Measurements from ENCODE around the gene CLASP1.
A peak's percentile ranks its signal among the peaks of the same experiment; 100 is the strongest.
"Not testable (repeated sequence)": the region's sequence is repeated elsewhere in the genome, so short reads cannot be mapped to it uniquely, and the experiment has no call there.

The CLASP1 gene

GRCh38 chr2:121647396-121647795 is 1.9 kb downstream of the CLASP1 start:
- TF ChIP-seq CTCF (IDR thresholded peaks at IDR 0.05; ENCODE audit: low read depth, low read length) (no peak), EZH2phosphoT487 (IDR thresholded peaks at IDR 0.05; ENCODE audit: low read depth) (no peak)
- Histone ChIP-seq H3K9ac (ENCODE audit: low read length) (peak overlapping the region; percentile 99; the same call in 1 of the 2 replicates), H3K4me1 (ENCODE audit: low read length) (peaks cover 13% of the 10 kb centered on the region), H4K20me1 (ENCODE audit: insufficient read depth, low read length) (peaks cover 31% of the 10 kb centered on the region; the same call in 1 of the 2 replicates), H3K36me3 (replicated peaks; ENCODE audit: low read depth, low read length) (peaks cover 2% of the 10 kb centered on the region), H3K9me3 (ENCODE audit: insufficient read depth, low read length) (no peaks in the 10 kb centered on the region), H3K79me2 (ENCODE audit: low read length) (peaks cover 92% of the 10 kb centered on the region), H3K4me2 (ENCODE audit: low read length) (peak overlapping the region; percentile 74), H3K4me3 (ENCODE audit: low read length) (peak overlapping the region; percentile 88), H3K27ac (ENCODE audit: low read length) (no peak overlapping the region), H2AFZ (ENCODE audit: low read depth, low read length) (no peak overlapping the region), H3K27me3 (ENCODE audit: low read depth, low read length) (no peaks in the 10 kb centered on the region)

- Histone ChIP-seq H3K27me3 (ENCODE audit: low read depth, low read length) (no peaks in the 10 kb centered on the region), H3K9ac (ENCODE audit: low read length) (no peak overlapping the region), H3K4me1 (ENCODE audit: low read length) (peaks cover 5% of the 10 kb centered on the region), H3K4me3 (ENCODE audit: low read length) (no peak overlapping the region), H3K9me3 (ENCODE audit: insufficient read depth, low read length) (no peaks in the 10 kb centered on the region), H3K79me2 (ENCODE audit: low read length) (peaks cover 95% of the 10 kb centered on the region), H3K36me3 (replicated peaks; ENCODE audit: low read depth, low read length) (peaks cover 11% of the 10 kb centered on the region), H3K27ac (ENCODE audit: low read length) (no peak overlapping the region), H3K4me2 (ENCODE audit: low read length) (no peak overlapping the region), H4K20me1 (ENCODE audit: insufficient read depth, low read length) (peaks cover 49% of the 10 kb centered on the region; the same call in 1 of the 2 replicates), H2AFZ (ENCODE audit: low read depth, low read length) (no peak overlapping the region)
- TF ChIP-seq EZH2phosphoT487 (IDR thresholded peaks at IDR 0.05; ENCODE audit: low read depth), result no peak
- no peak for TF ChIP-seq CTCF (IDR thresholded peaks at IDR 0.05; ENCODE audit: low read depth, low read length)
Measured at GRCh38 chr2:121644715-121645114, 4.5 kb downstream of the CLASP1 start.

GRCh38 chr2:121643877-121644276 is 5.4 kb downstream of the CLASP1 start:
- Histone ChIP-seq H3K4me3 (ENCODE audit: low read length) (no peak overlapping the region), H3K27me3 (ENCODE audit: low read depth, low read length) (no peaks in the 10 kb centered on the region), H3K9me3 (ENCODE audit: insufficient read depth, low read length) (no peaks in the 10 kb centered on the region), H3K9ac (ENCODE audit: low read length) (no peak overlapping the region), H3K27ac (ENCODE audit: low read length) (no peak overlapping the region), H2AFZ (ENCODE audit: low read depth, low read length) (no peak overlapping the region), H3K79me2 (ENCODE audit: low read length) (peaks cover 100% of the 10 kb centered on the region), H3K4me1 (ENCODE audit: low read length) (peaks cover 5% of the 10 kb centered on the region), H4K20me1 (ENCODE audit: insufficient read depth, low read length) (peaks cover 52% of the 10 kb centered on the region; the same call in 1 of the 2 replicates), H3K36me3 (replicated peaks; ENCODE audit: low read depth, low read length) (peaks cover 14% of the 10 kb centered on the region), H3K4me2 (ENCODE audit: low read length) (no peak overlapping the region)
- TF ChIP-seq EZH2phosphoT487 (IDR thresholded peaks at IDR 0.05; ENCODE audit: low read depth), result no peak
- TF ChIP-seq CTCF (IDR thresholded peaks at IDR 0.05; ENCODE audit: low read depth, low read length), result no peak

GRCh38 chr2:121640380-121641316 is 8.6 kb downstream of the CLASP1 start:
- H4K20me1 ChIP-seq (ENCODE audit: insufficient read depth, low read length), result peaks cover 63% of the 10 kb centered on the region; the same call in 1 of the 2 replicates
- H3K9ac ChIP-seq (ENCODE audit: low read length), result no peak overlapping the region
- no peaks in the 10 kb centered on the region for H3K27me3 ChIP-seq (ENCODE audit: low read depth, low read length)
- peaks cover 3% of the 10 kb centered on the region; the same call in 1 of the 2 replicates for H3K9me3 ChIP-seq (ENCODE audit: insufficient read depth, low read length)
- H3K36me3 ChIP-seq (replicated peaks; ENCODE audit: low read depth, low read length), result peaks cover 22% of the 10 kb centered on the region
- TF ChIP-seq EZH2phosphoT487 (IDR thresholded peaks at IDR 0.05; ENCODE audit: low read depth) (no peak), CTCF (IDR thresholded peaks at IDR 0.05; ENCODE audit: low read depth, low read length) (no peak)
- no peak overlapping the region for H3K4me3 ChIP-seq (ENCODE audit: low read length)
- no peak overlapping the region for H2AFZ ChIP-seq (ENCODE audit: low read depth, low read length)
- H3K27ac ChIP-seq (ENCODE audit: low read length), result no peak overlapping the region
- H3K4me1 ChIP-seq (ENCODE audit: low read length), result no peaks in the 10 kb centered on the region
- H3K4me2 ChIP-seq (ENCODE audit: low read length), result no peak overlapping the region
- H3K79me2 ChIP-seq (ENCODE audit: low read length), result peaks cover 98% of the 10 kb centered on the region

- not testable (repeated sequence) for H3K4me3 ChIP-seq (ENCODE audit: low read length)
- peaks cover 63% of the 10 kb centered on the region for H4K20me1 ChIP-seq (ENCODE audit: insufficient read depth, low read length)
- H3K79me2 ChIP-seq (ENCODE audit: low read length), result peaks cover 98% of the 10 kb centered on the region
Measured at GRCh38 chr2:121639846-121640245, 9.4 kb downstream of the CLASP1 start.

More at GRCh38 chr2:121639846-121640245, 9.4 kb downstream of the CLASP1 start:
- H3K9ac ChIP-seq (ENCODE audit: low read length); H3K4me1 ChIP-seq (ENCODE audit: low read length); H3K27me3 ChIP-seq (ENCODE audit: low read depth, low read length); H3K4me2 ChIP-seq (ENCODE audit: low read length); H3K27ac ChIP-seq (ENCODE audit: low read length); H3K9me3 ChIP-seq (ENCODE audit: insufficient read depth, low read length); H2AFZ ChIP-seq (ENCODE audit: low read depth, low read length): not testable (repeated sequence)
- peaks cover 22% of the 10 kb centered on the region for H3K36me3 ChIP-seq (replicated peaks; ENCODE audit: low read depth, low read length)
